ENCODE data around the gene VDAC2. TPM values are rescaled to one million over a fixed set of nuclear protein-coding genes. Genes with fewer than 3 reads are reported as not detected.

The VDAC2 gene
- total and polyA plus RNA-seq, 2 experiments from 2014 or later = 242 to 311 TPM

- Histone ChIP-seq H3K79me2 (replicated peaks; ENCODE audit: insufficient read depth) (peaks cover 82% of the 10 kb centered on the region), H3K9me2 (ENCODE audit: insufficient read depth) (no peaks in the 10 kb centered on the region), H3K27ac (ENCODE audit: low read depth) (peak overlapping the region; percentile 71), H2AFZ (no peak overlapping the region), H3K4me2 (no peak overlapping the region), H3F3A (replicated peaks; ENCODE audit: low read depth) (peaks cover 27% of the 10 kb centered on the region), H3K36me3 (ENCODE audit: insufficient read depth) (peaks cover 46% of the 10 kb centered on the region), H3K27me3 (ENCODE audit: insufficient read depth) (no peaks in the 10 kb centered on the region), H4K20me1 (replicated peaks; ENCODE audit: insufficient read depth) (peaks cover 28% of the 10 kb centered on the region), H3K4me3 (no peak overlapping the region), H3K4me1 (ENCODE audit: insufficient read depth) (peaks cover 24% of the 10 kb centered on the region)
- peaks cover 96% of the 10 kb centered on the region for H3K36me3 Mint-ChIP-seq (ENCODE audit: low read depth)
- no peaks in the 10 kb centered on the region for H3K9me3 Mint-ChIP-seq
- H3K27me3 Mint-ChIP-seq (ENCODE audit: insufficient read depth, low read depth, poor library complexity) = peaks cover 9% of the 10 kb centered on the region
- H3K4me3 Mint-ChIP-seq = no peak overlapping the region
- DNase-seq (ENCODE audit: low spot score) = no peak
- TF ChIP-seq REST (IDR thresholded peaks at IDR 0.05; ENCODE audit: unreplicated experiment) = no peak
- no peak for TF ChIP-seq ZNF331 (CRISPR knock-in tag; IDR thresholded peaks at IDR 0.05; ENCODE audit: low read depth)
- TF ChIP-seq NANOG (IDR thresholded peaks at IDR 0.05; ENCODE audit: borderline replicate concordance) = no peak
- no peak for TF ChIP-seq ZNF114 (CRISPR knock-in tag; IDR thresholded peaks at IDR 0.05)
- no peak for TF ChIP-seq ZNF462 (CRISPR knock-in tag; IDR thresholded peaks at IDR 0.05)
- TF ChIP-seq EZH2phosphoT487 (IDR thresholded peaks at IDR 0.05; ENCODE audit: unreplicated experiment) = no peak
- TF ChIP-seq CREB1 (CRISPR knock-in tag; IDR thresholded peaks at IDR 0.05; ENCODE audit: low read depth) = no peak
- TF ChIP-seq EZH2 (IDR thresholded peaks at IDR 0.05; ENCODE audit: low read depth, unreplicated experiment) = no peak
- TF ChIP-seq ETS1 (IDR thresholded peaks at IDR 0.05) = no peak
- no peak for TF ChIP-seq JUNB (IDR thresholded peaks at IDR 0.05; ENCODE audit: unreplicated experiment)
- TF ChIP-seq POLR2AphosphoS5 (IDR thresholded peaks at IDR 0.05; ENCODE audit: low read depth) = no peak
- TF ChIP-seq STAT1 (IDR thresholded peaks at IDR 0.05; ENCODE audit: unreplicated experiment) = no peak
- no peak for TF ChIP-seq CTCF (conservative IDR thresholded peaks at IDR 0.05; ENCODE audit: low read depth in 2 of 2)
- ATAC-seq = no peak
- no peak overlapping the region for H3K27ac Mint-ChIP-seq
- H3K4me1 Mint-ChIP-seq = peaks cover 35% of the 10 kb centered on the region
Observed at GRCh38 chr10:75220274-75220673, 9.7 kb downstream of the VDAC2 start.

All from GM23338 (cell line).